K562 (cell line): ENCODE results near the gene APLNR. TPM values are rescaled to one million over a fixed set of nuclear protein-coding genes. Genes with fewer than 3 reads are reported as not detected.

ENCODE experiments used
- ATAC-seq: fragments of 200-7000 bp; cut with Tn5 transposase; 3 replicates; pipeline ENCODE4 v1.9.1; 2020; ENCODE audit warnings: moderate library complexity
- BruUV-seq: library from RNA; stranded (reverse); fragments of 400-500 nt; replicated peaks from 2 replicates; lab custom pipeline; 2021; lab: Mats Ljungman, UMichigan
- CTCF ChIA-PET: fragments of 300-600 bp; formaldehyde crosslinking; extraction: SDS; loops from one replicate; lab custom pipeline; 2021; ENCODE audit warnings: low intra/inter-chr PET ratio; lab: Yijun Ruan, JAX
- POLR2A ChIA-PET: fragments of 300-600, 350-650 bp; sonication (Branson Sonifier 250); formaldehyde crosslinking; extraction: SDS; loops from one replicate; lab custom pipeline; 2021; ENCODE audit warnings: antibody characterized with exemption, inconsistent platforms; lab: Yijun Ruan, JAX
- DNase-seq, 4 experiments: peaks; one replicate each; pipeline versions ENCODE4 v3.0.0 to v3.0.0-alpha.2; 2011 to 2018; ENCODE audit warnings: low spot score in 3 of 4, mixed read lengths in 3 of 4; ENCODE audit errors: extremely low read depth in 1 of 4
- FAIRE-seq: peaks from 2 replicates; lab custom pipeline; 2011; peaks lifted over from hg19 to GRCh38; lab: Jason Lieb, UNC
- H2AFZ ChIP-seq: 2 replicates; pipeline ENCODE4 v1.6.0; 2011; ENCODE audit warnings: low read depth, low read length, control low read depth, inconsistent platforms
- H3K27ac ChIP-seq: fragments of 200-600 bp; 3 replicates; pipeline ENCODE4 v1.8.0; 2011; ENCODE audit warnings: low read depth, mild to moderate bottlenecking, control low read depth, inconsistent platforms, low read length, moderate library complexity, mixed read lengths; ENCODE audit errors: extremely low read depth
- H3K27me3 ChIP-seq, 2 experiments: fragments of 300-600 bp in 1 of 2; 2 replicates in 1 of 2; 3 replicates in 1 of 2; pipeline versions ENCODE4 v1.6.0 to v1.8.0; 2011; ENCODE audit warnings: inconsistent platforms in 2 of 2, low read length in 2 of 2, mild to moderate bottlenecking in 1 of 2, mixed read lengths in 1 of 2, moderate library complexity in 1 of 2; ENCODE audit not compliant: control insufficient read depth in 2 of 2, insufficient read depth in 2 of 2
- H3K36me3 ChIP-seq: fragments of 300-600 bp; 3 replicates; pipeline ENCODE4 v1.8.0; 2011; ENCODE audit warnings: mild to moderate bottlenecking, low read length, inconsistent platforms; ENCODE audit not compliant: control insufficient read depth, insufficient read depth
- H3K4me1 ChIP-seq, 2 experiments: fragments of 200-600 bp in 1 of 2; replicated peaks in 1 of 2; 2 replicates in 1 of 2; 3 replicates in 1 of 2; pipeline versions ENCODE4 v1.5.1 to v1.8.0; 2011; ENCODE audit warnings: inconsistent platforms in 2 of 2, low read length in 2 of 2, mild to moderate bottlenecking in 1 of 2, mixed read lengths in 1 of 2, moderate library complexity in 1 of 2; ENCODE audit not compliant: control insufficient read depth in 2 of 2, insufficient read depth in 2 of 2
- H3K4me2 ChIP-seq: 2 replicates; pipeline ENCODE4 v1.6.1; 2011; ENCODE audit warnings: low read length, control low read depth, inconsistent platforms, mixed read lengths; ENCODE audit not compliant: insufficient read depth
- H3K4me3 ChIP-seq: fragments of 200-600 bp; sonication (generic), shearing (Covaris generic); 2 replicates; pipeline ENCODE4 v1.5.1; 2016; ENCODE audit warnings: control low read depth, inconsistent platforms
- H3K79me2 ChIP-seq: fragments of 200-600 bp; 3 replicates; pipeline ENCODE4 v1.8.0; 2011; ENCODE audit warnings: low read length, inconsistent platforms; ENCODE audit not compliant: control insufficient read depth, insufficient read depth
- H3K9ac ChIP-seq, 2 experiments: 2 replicates each; pipeline versions ENCODE4 v1.6.0 to v1.6.1; 2011; ENCODE audit warnings: low read depth in 2 of 2, low read length in 2 of 2, control low read depth in 1 of 2, inconsistent platforms in 1 of 2, mild to moderate bottlenecking in 1 of 2, mixed read lengths in 1 of 2; ENCODE audit not compliant: insufficient read depth in 1 of 2
- H3K9me1 ChIP-seq: one replicate; pipeline ENCODE4 v1.6.0; 2011; ENCODE audit warnings: inconsistent platforms, mild to moderate bottlenecking, low read length, moderate library complexity; ENCODE audit not compliant: control insufficient read depth, insufficient read depth
- H3K9me3 ChIP-seq: replicated peaks from 2 replicates; pipeline ENCODE4 v1.5.1; 2011; ENCODE audit warnings: low read depth, low read length, inconsistent platforms; ENCODE audit not compliant: control insufficient read depth, insufficient read depth
- H4K20me1 ChIP-seq: replicated peaks from 2 replicates; pipeline ENCODE4 v1.6.1; 2011; ENCODE audit warnings: low read length, inconsistent platforms, mixed read lengths; ENCODE audit not compliant: control insufficient read depth, insufficient read depth
- CCAR2 ChIP-seq: fragments of 200-400 bp; formaldehyde crosslinking; IDR thresholded peaks from 2 replicates; pipeline ENCODE4 v1.6.1; 2017; ENCODE audit warnings: mild to moderate bottlenecking, low read depth, low read length
- CTCF ChIP-seq, 3 experiments: IDR thresholded peaks in 2 of 3; conservative IDR thresholded peaks in 1 of 3; 2 replicates each; pipeline ENCODE4 v1.5.1; 2011 to 2012; ENCODE audit warnings: low read length in 3 of 3, mild to moderate bottlenecking in 3 of 3, control low read depth in 2 of 3, improper control_type of control experiment in 1 of 3, inconsistent platforms in 1 of 3, low read depth in 1 of 3, mixed read lengths in 1 of 3, moderate library complexity in 1 of 3; ENCODE audit not compliant: insufficient read depth in 2 of 3
- NR3C1 ChIP-seq: sonication (generic); formaldehyde crosslinking; IDR thresholded peaks from 2 replicates; pipeline ENCODE4 v1.8.1; 2022; ENCODE audit warnings: missing genetic modification reagents
- PATZ1 ChIP-seq: fragments of 250-450 bp; sonication (Bioruptor Pico); IDR thresholded peaks from 2 replicates; pipeline ENCODE4 v1.5.0; 2020; ENCODE audit warnings: mild to moderate bottlenecking, borderline replicate concordance
- POLR2AphosphoS5 ChIP-seq: IDR thresholded peaks from 2 replicates; pipeline ENCODE4 v1.6.1; 2011; ENCODE audit warnings: mild to moderate bottlenecking, low read depth, low read length, moderate library complexity; ENCODE audit not compliant: control insufficient read depth, insufficient read depth
- RAD21 ChIP-seq, 2 experiments: fragments of 250-450 bp in 1 of 2; fragments of 450-650 bp in 1 of 2; sonication (Bioruptor Pico) in 1 of 2; formaldehyde crosslinking in 1 of 2; IDR thresholded peaks in 1 of 2; conservative IDR thresholded peaks in 1 of 2; 2 replicates each; pipeline versions ENCODE4 v1.4.0 to v1.8.0; 2020 to 2022; ENCODE audit warnings: mild to moderate bottlenecking in 2 of 2, moderate library complexity in 1 of 2
- STAT5B ChIP-seq: fragments of 250-450 bp; sonication (Bioruptor Pico); IDR thresholded peaks from 2 replicates; pipeline ENCODE4 v1.8.0; 2021; ENCODE audit warnings: mild to moderate bottlenecking, inconsistent platforms
- ZNF184 ChIP-seq: sonication (generic); formaldehyde crosslinking; IDR thresholded peaks from 2 replicates; pipeline ENCODE4 v1.5.0; 2020; ENCODE audit warnings: missing genetic modification reagents
- ZNF583 ChIP-seq: fragments of 250-450 bp; sonication (Bioruptor Pico); IDR thresholded peaks from 2 replicates; pipeline ENCODE4 v1.4.0; 2020
- WGBS: fragments of 100-300 bp; shearing (Covaris generic); methylation state at CpG from one replicate; pipeline ENCODE4 v1.1.6; 2016; ENCODE audit warnings: low coverage, mixed read lengths; ENCODE audit not compliant: insufficient coverage; ENCODE audit errors: missing lambda C conversion rate; 5-methylcytosine and 5-hydroxymethylcytosine counted together
- in situ Hi-C: fragments of 300-500 bp; cut with MboI; formaldehyde crosslinking; loops from 4 replicates; pipeline ENCODE4 v1.15.0; 2018; ENCODE audit warnings: inconsistent platforms, mixed read lengths
- intact Hi-C: fragments of 100-400 bp; cut with micrococcal nuclease; formaldehyde crosslinking; loops from 2 replicates; pipeline ENCODE4 v1.14.2; 2022
- polyA plus RNA-seq, 8 experiments: library from polyadenylated mRNA; depleted of rRNA in 4 of 8; stranded (reverse) in 5 of 8; unstranded in 3 of 8; fragments of >200 nt; fragmentation: Nextera tagmentation in 2 of 8; fragmentation: Illumina TruSeq in 1 of 8; extraction: Ambion mirVana in 2 of 8; extraction: Trizol in 1 of 8; gene quantifications; 2 replicates each; pipeline versions ENCODE4 v1.2.1 to v1.2.3, GENCODE V29; 2011 to 2014; ENCODE audit warnings: inconsistent platforms in 1 of 8, missing spikeins in 1 of 8
- total RNA-seq, 7 experiments: library from RNA; depleted of rRNA in 6 of 7; stranded (reverse); fragments of >200 nt in 6 of 7; fragmentation: Illumina TruSeq in 2 of 7; extraction: Trizol in 2 of 7; gene quantifications; 2 replicates each; pipeline versions ENCODE4 v1.2.1 to v1.2.3, GENCODE V29; 2011 to 2021; ENCODE audit warnings: low replicate concordance in 1 of 7

The APLNR gene
- total and polyA plus RNA-seq, 9 of the 15 experiments (the other 6 are each of a cell fraction or from before 2014, with no cell fraction given): 0.15 to 2.0 (median 0.65) TPM

- H3K27me3 ChIP-seq: no peaks in the 10 kb centered on the region; a peak in 1 of 5 replicates
- no peaks in the 10 kb centered on the region for H3K9me1 ChIP-seq
- H4K20me1 ChIP-seq: no peaks in the 10 kb centered on the region
- in situ Hi-C loops: loop anchor here (10.0 to 25.0 kb wide), 2 partner anchors 245 to 1312 kb away; partner anchors contain the start of gene OR5I1
- intact Hi-C loops: loop anchor here (1.0 to 10.0 kb wide), 8 partner anchors 29 to 1305 kb away; no protein-coding TSS in a partner anchor
- BruUV-seq: no TSS peak
- CTCF ChIA-PET: interaction anchor here (0.6 to 4.7 kb wide), 10 partner anchors 110 to 1307 kb away, joined by 3 to 74 read pairs (median 5); no protein-coding TSS in a partner anchor
- no peak overlapping the region for H3K27ac ChIP-seq
- no peaks in the 10 kb centered on the region for H3K79me2 ChIP-seq
- ATAC-seq (peak; percentile 77), DNase-seq (peak; percentile 58 to 78 (median 64)), FAIRE-seq (peak; percentile 91)
- no peak overlapping the region for H3K4me3 ChIP-seq
- H3K4me2 ChIP-seq: peak overlapping the region; percentile 21; the same call in 1 of the 2 replicates
- POLR2A ChIA-PET: interaction anchor here (0.6 to 1.7 kb wide), 13 partner anchors 9 to 155 kb away, joined by 3 to 12 read pairs (median 4); no protein-coding TSS in a partner anchor
- H3K9ac ChIP-seq: no peak overlapping the region; a peak in 1 of 4 replicates
- peaks cover 6 to 17% of the 10 kb centered on the region in 2 experiments; a peak in 3 of 5 replicates for H3K4me1 ChIP-seq
- H2AFZ ChIP-seq: peak overlapping the region; percentile 54
- 16% methylated on average over 10 of the region's 10 CpGs for WGBS
- H3K9me3 ChIP-seq: no peaks in the 10 kb centered on the region
- no peaks in the 10 kb centered on the region for H3K36me3 ChIP-seq
- TF ChIP-seq CTCF (IDR thresholded peaks at IDR 0.05 in 2 of 3, conservative IDR thresholded peaks at IDR 0.05 in 1 of 3; ENCODE audit: insufficient read depth in 2 of 3, low read depth in 1 of 3, low read length in 3 of 3): peak; percentile 82 to 93 (median 83)
- no peak for TF ChIP-seq PATZ1 (CRISPR knock-in tag)
- TF ChIP-seq ZNF583 (CRISPR knock-in tag): no peak
- no peak for TF ChIP-seq NR3C1 (CRISPR knock-in tag)
- no peak for TF ChIP-seq STAT5B (CRISPR knock-in tag)
- TF ChIP-seq RAD21 (CRISPR knock-in tag; conservative IDR thresholded peaks at IDR 0.05 in 1 of 2, IDR thresholded peaks at IDR 0.05 in 1 of 2): peak; percentile 85 to 87
- TF ChIP-seq POLR2AphosphoS5: no peak
- no peak for TF ChIP-seq ZNF184 (CRISPR knock-in tag)
- TF ChIP-seq CCAR2: no peak
Measured at GRCh38 chr11:57249384-57250319, 12.6 kb upstream of the APLNR start.
